ENCODE results near the gene ZMYND10. TPM values are rescaled to one million over a fixed set of nuclear protein-coding genes. Genes with fewer than 3 reads are reported as not detected.
A peak's percentile ranks its signal among the peaks of the same experiment; 100 is the strongest.

ZMYND10 gene
- total and polyA plus RNA-seq, 5 donors from 2014 or later, result 0.09 to 1.6 TPM; not detected in 3

DNA sequence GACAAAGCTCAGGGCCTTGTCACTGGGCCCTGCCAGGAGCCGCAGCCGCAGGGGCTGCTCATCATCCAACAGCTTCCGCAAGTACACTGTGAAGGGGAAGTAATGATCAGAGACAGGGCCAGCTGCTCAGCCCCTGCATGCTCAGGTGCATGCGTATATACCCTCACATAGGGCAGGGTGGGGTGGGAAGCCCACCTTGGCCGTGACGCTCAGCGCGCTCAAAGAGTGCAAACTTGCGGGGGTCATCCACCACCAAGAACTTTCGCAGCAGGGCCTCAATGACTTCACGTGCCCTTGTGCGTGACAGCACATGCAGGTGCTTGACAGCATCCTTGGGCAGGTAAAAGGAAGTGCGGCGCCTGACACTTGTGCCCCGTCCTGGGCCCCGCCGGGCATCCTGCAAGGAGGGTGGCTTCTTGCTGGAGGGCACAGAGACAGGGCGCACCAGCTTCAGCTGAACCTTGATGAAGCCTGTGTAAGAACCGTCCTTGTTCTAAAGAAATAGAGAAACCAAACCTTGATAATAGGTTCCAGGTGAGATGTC is 14.1 kb downstream of the ZMYND10 start:
- no peaks in the 10 kb centered on the region for H3K9me3 ChIP-seq (ENCODE audit: control insufficient read depth in 2 of 2, low read length in 2 of 2)
- peaks cover 29% of the 10 kb centered on the region for H3K36me3 ChIP-seq (ENCODE audit: control insufficient read depth, insufficient read depth, low read length)
- Mint-ChIP-seq H3K27ac (peak overlapping the region in 1 of 3 donors; percentile 38), H3K4me3 (peak overlapping the region in 2 of 4 donors; percentile 58 to 71), H3K9me3 (no peaks in the 10 kb centered on the region), H3K4me1 (peaks cover 10 to 60% (median 24%) of the 10 kb centered on the region in 4 donors), H3K27me3 (no peaks in the 10 kb centered on the region), H3K36me3 (peaks cover 10% of the 10 kb centered on the region)
- H3K27me3 ChIP-seq (ENCODE audit: control insufficient read depth, insufficient read depth, low read length), result no peaks in the 10 kb centered on the region
- DNase-seq (no peak), ATAC-seq (ENCODE audit: low read depth in 2 of 2) (no peak)
- peaks cover 44% of the 10 kb centered on the region for H3K4me1 ChIP-seq (ENCODE audit: control insufficient read depth, insufficient read depth, low read length, poor library complexity, severe bottlenecking)
- H3K4me3 ChIP-seq (ENCODE audit: low read depth, low read length), result no peak overlapping the region
- H3K27ac ChIP-seq (ENCODE audit: insufficient read depth, low read length, poor library complexity, severe bottlenecking), result no peak overlapping the region

DNA sequence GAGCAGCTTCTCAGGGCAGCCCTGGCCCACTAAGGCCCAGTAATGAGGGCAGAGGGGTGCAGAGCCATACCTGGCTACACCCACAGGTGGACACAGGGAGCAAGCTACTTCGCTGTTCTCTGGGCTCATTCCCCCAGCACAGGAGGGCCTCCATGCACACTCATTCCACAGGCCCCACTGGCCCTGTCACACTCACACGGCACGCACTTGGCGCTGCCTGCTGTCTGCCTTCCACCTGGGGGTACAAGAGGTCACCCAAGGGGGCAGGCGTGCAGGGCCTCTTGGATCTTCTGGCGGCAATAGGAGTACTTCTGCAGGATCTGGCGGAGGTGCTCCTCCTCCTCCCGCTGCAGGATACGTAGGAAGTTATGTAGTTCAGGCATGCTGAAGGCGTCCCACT is 15.2 kb downstream of the ZMYND10 start:
- Mint-ChIP-seq H3K27me3 (no peaks in the 10 kb centered on the region), H3K36me3 (peaks cover 10% of the 10 kb centered on the region), H3K4me3 (peak overlapping the region in 1 of 4 donors; percentile 52), H3K27ac (no peak overlapping the region), H3K4me1 (peaks cover 5 to 52% (median 16%) of the 10 kb centered on the region in 4 donors), H3K9me3 (no peaks in the 10 kb centered on the region)
- Histone ChIP-seq H3K9me3 (ENCODE audit: control insufficient read depth in 2 of 2, low read length in 2 of 2) (no peaks in the 10 kb centered on the region), H3K36me3 (ENCODE audit: control insufficient read depth, insufficient read depth, low read length) (peaks cover 38% of the 10 kb centered on the region), H3K27me3 (ENCODE audit: control insufficient read depth, insufficient read depth, low read length) (no peaks in the 10 kb centered on the region), H3K27ac (ENCODE audit: insufficient read depth, low read length, poor library complexity, severe bottlenecking) (no peak overlapping the region), H3K4me3 (ENCODE audit: low read depth, low read length) (no peak overlapping the region), H3K4me1 (ENCODE audit: control insufficient read depth, insufficient read depth, low read length, poor library complexity, severe bottlenecking) (peaks cover 33% of the 10 kb centered on the region)
- ATAC-seq (ENCODE audit: low read depth in 2 of 2) (no peak), DNase-seq (no peak)

DNA sequence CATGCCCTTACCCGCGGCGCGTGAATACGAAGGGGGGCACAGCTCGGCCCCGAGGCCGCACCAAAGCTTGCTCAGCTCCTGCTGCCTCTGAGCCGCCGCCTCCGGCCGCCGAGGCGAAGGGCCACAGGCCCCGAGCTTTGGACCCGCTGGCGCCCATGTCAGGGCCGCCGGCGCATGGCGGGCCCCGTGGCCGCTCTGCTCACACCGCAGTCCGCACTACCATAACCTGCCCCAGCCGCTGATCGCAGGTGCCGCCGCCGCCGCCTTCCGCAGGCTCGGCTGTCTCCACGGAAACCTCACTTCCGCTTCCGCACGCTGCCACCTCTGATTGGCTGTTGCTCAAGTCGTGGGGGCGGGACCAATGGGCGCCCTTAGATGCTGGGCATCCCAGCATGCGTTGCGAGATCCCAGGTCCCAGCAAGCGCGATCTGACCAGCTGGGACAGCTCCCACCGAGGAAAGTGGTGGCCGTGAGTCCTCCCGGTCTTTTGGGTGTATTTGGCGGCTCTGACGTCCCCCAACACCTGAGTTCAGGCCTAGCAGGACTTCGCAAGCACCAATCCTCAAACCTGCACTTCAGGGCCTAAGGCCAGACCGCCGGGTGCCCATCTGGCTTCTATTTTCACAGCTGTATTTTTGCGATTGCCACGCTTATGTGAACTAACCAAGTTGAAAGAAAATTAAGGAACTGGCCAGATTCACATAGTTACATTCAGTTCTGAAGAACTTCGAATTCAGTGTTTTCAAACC is 17.4 kb downstream of the ZMYND10 start, which contains the start of gene TUSC2:
TSS of gene TUSC2 (minus strand) at position 281 of the 749 bp plus-strand sequence. CDS start at position 157, 124 bp downstream.
- Histone ChIP-seq H3K27me3 (ENCODE audit: control insufficient read depth, insufficient read depth, low read length) (no peaks in the 10 kb centered on the region), H3K36me3 (ENCODE audit: control insufficient read depth, insufficient read depth, low read length) (peaks cover 39% of the 10 kb centered on the region), H3K9me3 (ENCODE audit: control insufficient read depth in 2 of 2, low read length in 2 of 2) (no peaks in the 10 kb centered on the region), H3K4me1 (ENCODE audit: control insufficient read depth, insufficient read depth, low read length, poor library complexity, severe bottlenecking) (peaks cover 18% of the 10 kb centered on the region), H3K4me3 (ENCODE audit: low read depth, low read length) (peak within 1 kb of the TSS; percentile 69), H3K27ac (ENCODE audit: insufficient read depth, low read length, poor library complexity, severe bottlenecking) (peak within 1 kb of the TSS; percentile 85)
- peak within 1 kb of the TSS; percentile 86 to 95 (median 95) for H3K27ac Mint-ChIP-seq
- ATAC-seq (ENCODE audit: low read depth in 2 of 2) (peak; percentile 93 to 94), DNase-seq (peak; percentile 94 to 98 (median 94))
- H3K4me1 Mint-ChIP-seq, result peaks cover 2 to 44% (median 11%) of the 10 kb centered on the region in 4 donors
- peak within 1 kb of the TSS; percentile 92 to 96 (median 94) for H3K4me3 Mint-ChIP-seq
- H3K27me3 Mint-ChIP-seq, result no peaks in the 10 kb centered on the region
- peaks cover 10% of the 10 kb centered on the region for H3K36me3 Mint-ChIP-seq
- H3K9me3 Mint-ChIP-seq, result no peaks in the 10 kb centered on the region

DNA sequence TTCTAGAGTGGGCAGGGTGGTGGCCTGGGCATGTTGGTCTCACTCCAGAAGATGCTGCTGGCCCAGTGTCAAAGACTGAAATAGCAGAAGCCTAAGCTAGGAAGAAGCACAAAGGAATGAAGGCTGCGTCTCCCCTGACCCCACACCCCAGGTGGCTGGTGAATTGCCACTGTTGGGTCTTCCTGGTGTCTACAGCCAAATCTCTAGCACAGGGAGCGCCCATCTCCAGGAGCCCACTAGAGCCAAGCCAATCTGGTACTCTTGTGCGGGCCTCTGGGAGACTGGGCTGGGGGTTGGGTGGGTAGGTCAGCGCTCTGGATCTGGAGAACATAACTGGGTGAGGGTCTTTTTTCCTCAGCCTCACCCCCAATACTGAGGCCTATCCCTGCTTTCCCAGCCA is 18.4 kb downstream of the ZMYND10 start:
- ATAC-seq (ENCODE audit: low read depth in 2 of 2) (no peak), DNase-seq (no peak)
- H3K27ac Mint-ChIP-seq, result peak overlapping the region in 2 of 3 donors; percentile 51 to 95
- Histone ChIP-seq H3K9me3 (ENCODE audit: control insufficient read depth in 2 of 2, low read length in 2 of 2) (no peaks in the 10 kb centered on the region), H3K4me1 (ENCODE audit: control insufficient read depth, insufficient read depth, low read length, poor library complexity, severe bottlenecking) (peaks cover 22% of the 10 kb centered on the region), H3K36me3 (ENCODE audit: control insufficient read depth, insufficient read depth, low read length) (peaks cover 35% of the 10 kb centered on the region), H3K27me3 (ENCODE audit: control insufficient read depth, insufficient read depth, low read length) (no peaks in the 10 kb centered on the region), H3K4me3 (ENCODE audit: low read depth, low read length) (peak overlapping the region; percentile 58), H3K27ac (ENCODE audit: insufficient read depth, low read length, poor library complexity, severe bottlenecking) (peak overlapping the region; percentile 85)
- H3K4me1 Mint-ChIP-seq, result peaks cover 2 to 41% (median 11%) of the 10 kb centered on the region in 4 donors
- no peaks in the 10 kb centered on the region for H3K27me3 Mint-ChIP-seq
- no peaks in the 10 kb centered on the region for H3K9me3 Mint-ChIP-seq
- peak overlapping the region; percentile 91 to 96 (median 93) for H3K4me3 Mint-ChIP-seq
- H3K36me3 Mint-ChIP-seq, result peaks cover 10% of the 10 kb centered on the region

DNA sequence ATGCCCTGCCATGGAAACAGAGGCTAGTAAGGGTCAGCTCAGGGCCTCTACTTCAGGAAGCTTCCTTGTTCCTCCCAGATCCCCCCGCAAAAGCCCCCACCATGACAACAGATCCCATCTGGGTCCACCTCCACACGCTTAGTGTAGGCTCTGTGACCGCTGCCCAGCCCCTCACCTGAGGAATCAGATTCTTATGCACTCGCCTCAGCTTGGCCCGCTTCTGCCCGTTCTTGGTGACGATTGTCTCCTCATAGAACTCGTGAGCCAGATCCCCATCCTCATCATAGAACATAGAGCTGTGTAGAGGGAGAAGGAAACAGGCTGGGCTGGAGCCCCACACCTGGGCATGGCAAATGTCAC is 19.4 kb downstream of the ZMYND10 start:
- Histone ChIP-seq H3K27ac (ENCODE audit: insufficient read depth, low read length, poor library complexity, severe bottlenecking) (no peak overlapping the region), H3K36me3 (ENCODE audit: control insufficient read depth, insufficient read depth, low read length) (peaks cover 26% of the 10 kb centered on the region), H3K4me3 (ENCODE audit: low read depth, low read length) (no peak overlapping the region), H3K4me1 (ENCODE audit: control insufficient read depth, insufficient read depth, low read length, poor library complexity, severe bottlenecking) (peaks cover 29% of the 10 kb centered on the region), H3K27me3 (ENCODE audit: control insufficient read depth, insufficient read depth, low read length) (no peaks in the 10 kb centered on the region), H3K9me3 (ENCODE audit: control insufficient read depth in 2 of 2, low read length in 2 of 2) (no peaks in the 10 kb centered on the region)
- peak overlapping the region; percentile 91 to 96 (median 93) for H3K4me3 Mint-ChIP-seq
- peaks cover 8% of the 10 kb centered on the region for H3K36me3 Mint-ChIP-seq
- no peaks in the 10 kb centered on the region for H3K9me3 Mint-ChIP-seq
- ATAC-seq (ENCODE audit: low read depth in 2 of 2), result no peak
- H3K27ac Mint-ChIP-seq, result no peak overlapping the region
- peaks cover 2 to 40% (median 11%) of the 10 kb centered on the region in 4 donors for H3K4me1 Mint-ChIP-seq
- no peaks in the 10 kb centered on the region for H3K27me3 Mint-ChIP-seq
- DNase-seq, result no peak

DNA sequence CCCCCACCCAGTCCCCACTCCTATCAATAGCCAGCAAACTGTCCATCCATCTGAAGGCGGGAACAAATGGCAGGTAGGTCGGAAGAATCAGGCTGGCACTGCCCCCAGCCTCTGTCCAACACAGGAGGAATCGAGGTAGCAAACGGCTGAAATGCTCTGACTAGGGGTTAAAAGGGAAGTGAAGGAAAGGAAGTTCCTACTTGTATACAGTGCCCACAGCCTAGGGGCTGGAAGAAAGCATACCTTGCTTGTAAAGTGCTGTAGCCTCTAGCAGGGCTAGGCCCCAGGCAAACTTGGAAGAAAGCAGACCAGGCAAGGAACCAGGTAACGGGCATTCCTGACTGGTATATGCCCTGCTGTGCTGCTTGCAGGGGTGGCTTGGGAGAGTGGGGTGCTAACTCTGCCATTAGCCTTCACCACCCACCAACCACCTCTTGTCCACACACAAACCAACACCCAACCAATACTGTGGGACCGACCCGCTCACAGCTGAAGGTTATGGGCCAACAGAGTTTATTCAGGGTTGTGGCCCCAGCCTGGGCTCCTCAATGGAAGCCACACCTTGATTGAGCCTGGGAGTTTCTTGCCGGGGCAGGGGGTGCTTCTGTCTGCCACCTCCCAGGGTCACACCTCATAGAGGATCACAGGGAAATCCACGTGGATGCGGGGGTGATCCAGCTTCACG is 19.9 kb downstream of the ZMYND10 start:
- no peaks in the 10 kb centered on the region for H3K9me3 ChIP-seq (ENCODE audit: control insufficient read depth in 2 of 2, low read length in 2 of 2)
- H3K4me3 Mint-ChIP-seq, result peak overlapping the region; percentile 77 to 96 (median 93)
- no peak overlapping the region for H3K27ac ChIP-seq (ENCODE audit: insufficient read depth, low read length, poor library complexity, severe bottlenecking)
- H3K27me3 ChIP-seq (ENCODE audit: control insufficient read depth, insufficient read depth, low read length), result no peaks in the 10 kb centered on the region
- no peak overlapping the region for H3K27ac Mint-ChIP-seq
- H3K4me1 Mint-ChIP-seq, result peaks cover 2 to 40% (median 11%) of the 10 kb centered on the region in 4 donors
- peaks cover 31% of the 10 kb centered on the region for H3K4me1 ChIP-seq (ENCODE audit: control insufficient read depth, insufficient read depth, low read length, poor library complexity, severe bottlenecking)
- ATAC-seq (ENCODE audit: low read depth in 2 of 2) (no peak), DNase-seq (no peak)
- no peaks in the 10 kb centered on the region for H3K9me3 Mint-ChIP-seq
- no peaks in the 10 kb centered on the region for H3K27me3 Mint-ChIP-seq
- H3K36me3 Mint-ChIP-seq, result peaks cover 6% of the 10 kb centered on the region
- peaks cover 21% of the 10 kb centered on the region for H3K36me3 ChIP-seq (ENCODE audit: control insufficient read depth, insufficient read depth, low read length)
- H3K4me3 ChIP-seq (ENCODE audit: low read depth, low read length), result no peak overlapping the region

DNA sequence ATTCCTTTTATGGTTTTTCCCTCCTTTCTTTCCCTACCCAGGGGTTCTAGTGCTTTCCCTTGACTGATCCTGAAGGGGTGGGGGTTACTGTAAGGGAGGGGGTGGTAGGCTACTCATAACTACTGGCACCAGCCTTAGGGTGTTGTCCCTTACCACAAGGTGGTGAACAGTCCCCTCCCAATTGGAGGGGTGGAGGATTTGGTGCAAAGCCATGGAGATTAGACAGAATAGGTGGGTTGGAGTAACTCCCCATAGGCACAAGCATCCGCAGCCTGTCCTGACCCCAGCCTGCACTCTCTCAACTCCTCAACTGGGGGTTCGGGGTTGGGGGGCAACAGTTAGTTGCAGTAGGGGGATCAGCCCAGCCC is 20.4 kb downstream of the ZMYND10 start:
- peak overlapping the region in 2 of 3 donors; percentile 49 to 83 for H3K27ac Mint-ChIP-seq
- peak overlapping the region in 3 of 4 donors; percentile 37 to 94 (median 80) for H3K4me3 Mint-ChIP-seq
- no peaks in the 10 kb centered on the region for H3K9me3 ChIP-seq (ENCODE audit: control insufficient read depth in 2 of 2, low read length in 2 of 2)
- peaks cover 2 to 45% (median 11%) of the 10 kb centered on the region in 4 donors for H3K4me1 Mint-ChIP-seq
- DNase-seq (no peak), ATAC-seq (ENCODE audit: low read depth in 2 of 2) (no peak)
- peaks cover 16% of the 10 kb centered on the region for H3K36me3 ChIP-seq (ENCODE audit: control insufficient read depth, insufficient read depth, low read length)
- no peaks in the 10 kb centered on the region for H3K27me3 Mint-ChIP-seq
- no peaks in the 10 kb centered on the region for H3K27me3 ChIP-seq (ENCODE audit: control insufficient read depth, insufficient read depth, low read length)
- peaks cover 37% of the 10 kb centered on the region for H3K4me1 ChIP-seq (ENCODE audit: control insufficient read depth, insufficient read depth, low read length, poor library complexity, severe bottlenecking)
- H3K27ac ChIP-seq (ENCODE audit: insufficient read depth, low read length, poor library complexity, severe bottlenecking), result no peak overlapping the region
- H3K9me3 Mint-ChIP-seq, result no peaks in the 10 kb centered on the region
- peaks cover 6% of the 10 kb centered on the region for H3K36me3 Mint-ChIP-seq
- no peak overlapping the region for H3K4me3 ChIP-seq (ENCODE audit: low read depth, low read length)

All from CD4-positive, CD25-positive, alpha-beta regulatory T cell (primary cell).